ENCODE measurements around the gene CADPS.

GRCh38 chr3:62558549-62559112 lies 316.6 kb downstream of the CADPS start:
- no peak for TF ChIP-seq CTCF (IDR thresholded peaks at IDR 0.05; ENCODE audit: insufficient read depth, low read length)
- TF ChIP-seq SPI1 (IDR thresholded peaks at IDR 0.05; ENCODE audit: borderline replicate concordance, low read depth): no peak
- no peak for TF ChIP-seq POLR2AphosphoS5 (IDR thresholded peaks at IDR 0.05; ENCODE audit: low read depth)
- TF ChIP-seq REST (IDR thresholded peaks at IDR 0.05; ENCODE audit: insufficient replicate concordance, low read depth): no peak
- TF ChIP-seq GABPA (IDR thresholded peaks at IDR 0.05; ENCODE audit: low read depth): no peak
